Measurements from ENCODE around the gene LPAR1.
"Not testable (repeated sequence)": the region's sequence is repeated elsewhere in the genome, so short reads cannot be mapped to it uniquely, and the experiment has no call there.

Gene LPAR1

DNA sequence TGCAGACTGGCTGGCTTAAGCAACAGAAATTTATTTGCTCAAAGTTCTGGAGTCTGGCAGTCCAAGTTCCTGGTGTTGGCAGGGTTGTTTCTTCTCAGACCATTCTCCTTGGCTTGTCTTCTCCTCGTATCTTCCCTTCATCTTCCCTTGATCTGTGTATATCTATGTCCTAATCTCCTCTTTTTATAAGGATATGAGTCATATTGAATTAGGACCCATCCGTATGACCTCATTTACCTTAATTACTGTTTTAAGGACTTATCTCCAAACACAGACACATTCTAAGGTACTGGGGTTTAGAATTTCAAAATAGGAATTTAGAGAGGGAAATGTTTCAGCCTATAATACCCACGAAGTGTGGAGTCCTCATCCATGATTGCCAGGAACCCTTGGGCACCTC is 13.1 kb upstream of the LPAR1 start:
- intact Hi-C loops (cut with DNase I; ENCODE audit: low total_unique reads) = no loop called here
- no peaks in the 10 kb centered on the region for H3K36me3 ChIP-seq
- no peak overlapping the region for H3K4me3 ChIP-seq
- H3K4me1 ChIP-seq = peaks cover 0 to 6% (median 0%) of the 10 kb centered on the region in 4 donors
- no peak overlapping the region for H3K27ac ChIP-seq
- TF ChIP-seq, protein P1, sequence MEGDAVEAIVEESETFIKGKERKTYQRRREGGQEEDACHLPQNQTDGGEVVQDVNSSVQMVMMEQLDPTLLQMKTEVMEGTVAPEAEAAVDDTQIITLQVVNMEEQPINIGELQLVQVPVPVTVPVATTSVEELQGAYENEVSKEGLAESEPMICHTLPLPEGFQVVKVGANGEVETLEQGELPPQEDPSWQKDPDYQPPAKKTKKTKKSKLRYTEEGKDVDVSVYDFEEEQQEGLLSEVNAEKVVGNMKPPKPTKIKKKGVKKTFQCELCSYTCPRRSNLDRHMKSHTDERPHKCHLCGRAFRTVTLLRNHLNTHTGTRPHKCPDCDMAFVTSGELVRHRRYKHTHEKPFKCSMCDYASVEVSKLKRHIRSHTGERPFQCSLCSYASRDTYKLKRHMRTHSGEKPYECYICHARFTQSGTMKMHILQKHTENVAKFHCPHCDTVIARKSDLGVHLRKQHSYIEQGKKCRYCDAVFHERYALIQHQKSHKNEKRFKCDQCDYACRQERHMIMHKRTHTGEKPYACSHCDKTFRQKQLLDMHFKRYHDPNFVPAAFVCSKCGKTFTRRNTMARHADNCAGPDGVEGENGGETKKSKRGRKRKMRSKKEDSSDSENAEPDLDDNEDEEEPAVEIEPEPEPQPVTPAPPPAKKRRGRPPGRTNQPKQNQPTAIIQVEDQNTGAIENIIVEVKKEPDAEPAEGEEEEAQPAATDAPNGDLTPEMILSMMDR (IDR thresholded peaks at IDR 0.05) = no peak
- H3K9me3 ChIP-seq = peaks cover 0 to 4% (median 0%) of the 10 kb centered on the region in 3 donors
- no peaks in the 10 kb centered on the region for H3K27me3 ChIP-seq
- no peak for DNase-seq

DNA sequence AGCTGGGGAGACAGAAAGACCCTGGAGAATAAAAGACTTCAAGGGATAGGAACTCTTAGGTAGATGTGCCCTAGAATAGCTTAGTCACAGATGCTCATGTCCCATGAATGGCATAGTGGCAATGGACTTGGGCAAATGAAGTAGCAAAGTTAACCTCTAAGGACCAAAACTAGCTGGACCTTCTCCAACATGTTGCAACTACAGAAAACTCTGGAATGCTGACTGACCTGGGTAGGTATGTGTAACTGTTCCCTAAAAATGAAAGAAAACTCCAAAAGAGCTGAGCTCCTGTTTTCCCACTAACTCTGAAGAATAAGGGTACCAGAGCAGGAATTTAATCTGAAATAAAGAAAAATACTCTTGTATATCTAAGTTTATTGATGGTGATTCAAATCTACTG is 12.5 kb upstream of the LPAR1 start:
- TF ChIP-seq, protein P1 (IDR thresholded peaks at IDR 0.05) = no peak
- no peaks in the 10 kb centered on the region for H3K27me3 ChIP-seq
- no peak overlapping the region for H3K27ac ChIP-seq
- H3K36me3 ChIP-seq = no peaks in the 10 kb centered on the region
- peaks cover 0 to 6% (median 0%) of the 10 kb centered on the region in 4 donors for H3K4me1 ChIP-seq
- no peak for DNase-seq
- H3K4me3 ChIP-seq = no peak overlapping the region
- peaks cover 0 to 4% (median 0%) of the 10 kb centered on the region in 3 donors for H3K9me3 ChIP-seq
- intact Hi-C loops (cut with DNase I; ENCODE audit: low total_unique reads) = no loop called here

DNA sequence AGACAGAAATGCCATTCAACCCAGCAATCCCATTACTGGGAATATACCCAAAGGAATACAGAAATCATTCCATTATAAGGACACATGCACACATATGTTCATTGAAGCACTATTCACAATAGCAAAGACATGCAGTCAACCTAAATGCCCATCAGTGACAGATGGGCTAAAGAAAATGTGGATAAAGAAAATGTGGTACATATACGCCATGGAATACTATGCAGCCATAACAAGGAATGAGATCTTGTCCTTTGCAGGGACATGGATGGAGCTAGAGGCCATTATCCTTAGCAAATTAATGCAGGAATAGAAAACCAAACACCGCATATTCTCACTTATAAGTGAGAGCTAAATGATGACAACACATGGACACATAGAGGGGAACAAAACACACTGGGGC is 9.0 kb upstream of the LPAR1 start:
- H3K36me3 ChIP-seq; DNase-seq; H3K27me3 ChIP-seq; intact Hi-C loops (cut with DNase I; ENCODE audit: low total_unique reads); H3K4me1 ChIP-seq; H3K4me3 ChIP-seq; H3K27ac ChIP-seq: not testable (repeated sequence)
- peaks cover 4 to 10% (median 9%) of the 10 kb centered on the region in 3 donors for H3K9me3 ChIP-seq

DNA sequence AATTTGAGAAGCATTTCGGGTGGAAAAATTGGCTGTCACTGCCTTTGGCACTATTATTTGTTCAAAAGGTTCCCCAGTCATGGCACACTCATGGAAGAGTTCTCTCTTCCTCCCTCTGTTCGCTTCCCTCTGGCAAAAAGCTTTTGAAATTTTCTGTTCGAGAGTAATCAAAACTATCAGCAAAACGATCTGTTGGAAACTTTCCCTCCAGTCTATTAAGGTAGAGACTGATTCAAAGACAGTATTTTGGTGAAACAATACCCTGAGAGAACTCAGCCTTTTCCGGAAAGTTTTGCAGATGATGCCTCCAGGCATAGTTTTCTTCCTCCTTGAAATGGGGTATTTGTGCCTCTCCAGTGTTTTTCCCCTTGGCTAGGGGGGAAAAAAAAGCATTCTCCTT is 3.6 kb upstream of the LPAR1 start:
- no peaks in the 10 kb centered on the region for H3K36me3 ChIP-seq
- H3K4me3 ChIP-seq = no peak overlapping the region
- no peak for DNase-seq
- H3K9me3 ChIP-seq = peaks cover 0 to 10% (median 9%) of the 10 kb centered on the region in 3 donors
- TF ChIP-seq, protein P1 (IDR thresholded peaks at IDR 0.05) = no peak
- peaks cover 0 to 15% (median 7%) of the 10 kb centered on the region in 4 donors for H3K4me1 ChIP-seq
- no peak overlapping the region for H3K27ac ChIP-seq
- H3K27me3 ChIP-seq = no peaks in the 10 kb centered on the region
- intact Hi-C loops (cut with DNase I; ENCODE audit: low total_unique reads) = no loop called here

DNA sequence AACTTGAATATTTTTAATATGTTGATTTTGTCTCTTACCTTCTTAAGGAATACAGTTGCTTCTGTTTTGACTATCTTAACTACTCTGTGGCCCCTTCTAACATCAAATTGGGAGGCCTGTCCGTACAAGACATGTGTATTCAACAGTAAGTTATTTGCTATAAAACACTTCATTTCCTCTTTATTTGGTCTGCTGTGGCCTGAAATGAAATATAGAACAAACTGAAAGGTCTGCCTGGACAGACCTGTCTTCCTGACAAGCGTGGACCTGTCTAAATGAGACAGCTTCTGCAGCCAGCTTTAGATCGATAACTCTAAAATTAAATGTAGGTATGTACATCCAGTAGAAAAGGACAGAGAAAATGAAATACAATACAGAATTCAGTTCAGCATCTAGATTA is 2.2 kb upstream of the LPAR1 start:
- H3K27ac ChIP-seq = peak overlapping the region in 1 of 2 donors; percentile 17
- DNase-seq = no peak
- peaks cover 0 to 9% (median 9%) of the 10 kb centered on the region in 3 donors for H3K9me3 ChIP-seq
- H3K27me3 ChIP-seq = no peaks in the 10 kb centered on the region
- H3K4me3 ChIP-seq = no peak overlapping the region
- no peaks in the 10 kb centered on the region for H3K36me3 ChIP-seq
- intact Hi-C loops (cut with DNase I; ENCODE audit: low total_unique reads) = no loop called here
- peaks cover 0 to 29% (median 13%) of the 10 kb centered on the region in 4 donors for H3K4me1 ChIP-seq
- TF ChIP-seq, protein P1 (IDR thresholded peaks at IDR 0.05) = no peak

DNA sequence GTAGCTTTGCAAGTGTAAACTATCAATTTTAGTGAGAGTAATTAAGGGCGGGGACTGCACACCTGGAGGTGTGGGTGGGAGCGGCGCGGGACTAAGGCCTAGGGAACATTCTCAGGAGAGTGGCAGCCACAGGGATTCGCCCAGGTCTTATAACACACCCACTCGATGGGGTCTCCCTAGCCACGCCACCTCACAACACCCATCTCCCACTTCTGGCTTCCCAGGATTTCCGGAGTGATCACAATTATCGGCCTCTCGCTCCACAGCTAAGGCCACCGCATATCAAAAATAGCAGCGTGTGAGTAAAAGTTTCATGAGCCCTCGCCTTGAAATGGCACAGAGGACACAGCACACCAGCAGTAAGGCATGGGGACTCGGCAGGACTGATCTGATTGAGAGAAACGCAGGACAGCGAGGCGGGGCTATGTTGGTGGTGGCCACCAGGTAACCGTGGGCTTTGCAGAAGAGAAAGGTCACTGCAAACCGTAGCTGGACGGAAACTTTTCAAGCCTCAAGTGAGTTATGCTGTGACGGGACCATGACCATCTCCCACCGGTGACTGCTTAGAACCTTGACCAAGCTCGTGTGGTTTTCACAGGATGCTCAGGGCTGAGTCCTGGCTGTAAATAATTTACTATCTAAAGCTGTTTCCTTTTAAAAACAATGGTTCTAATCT is 1.1 kb upstream of the LPAR1 start:
- peak in 1 of 2 donors; percentile 67 for DNase-seq
- Histone ChIP-seq H3K4me3 (peak overlapping the region; percentile 84 to 94), H3K9me3 (no peaks in the 10 kb centered on the region), H3K36me3 (no peaks in the 10 kb centered on the region), H3K27me3 (no peaks in the 10 kb centered on the region), H3K4me1 (peaks cover 0 to 41% (median 15%) of the 10 kb centered on the region in 4 donors), H3K27ac (peak overlapping the region; percentile 93 to 94)
- intact Hi-C loops (cut with DNase I; ENCODE audit: low total_unique reads) = loop anchor here (5.0 to 10.0 kb wide), 2 partner anchors 265 to 387 kb away; no protein-coding TSS in a partner anchor
- TF ChIP-seq, protein P1 (IDR thresholded peaks at IDR 0.05) = no peak

Data from tibial artery (tissue), 4 donors.